HG02763 (cell line): ENCODE data around the gene PARP8.
"Not testable (repeated sequence)": the region's sequence is repeated elsewhere in the genome, so short reads cannot be mapped to it uniquely, and the experiment has no call there.

Experiments
- ATAC-seq: cut with Tn5 transposase; IDR thresholded peaks from one replicate; pipeline ENCODE4 v1.9.1; 2021; ENCODE audit warnings: mild to moderate bottlenecking, moderate library complexity; ENCODE audit not compliant: unreplicated experiment

Gene PARP8

DNA sequence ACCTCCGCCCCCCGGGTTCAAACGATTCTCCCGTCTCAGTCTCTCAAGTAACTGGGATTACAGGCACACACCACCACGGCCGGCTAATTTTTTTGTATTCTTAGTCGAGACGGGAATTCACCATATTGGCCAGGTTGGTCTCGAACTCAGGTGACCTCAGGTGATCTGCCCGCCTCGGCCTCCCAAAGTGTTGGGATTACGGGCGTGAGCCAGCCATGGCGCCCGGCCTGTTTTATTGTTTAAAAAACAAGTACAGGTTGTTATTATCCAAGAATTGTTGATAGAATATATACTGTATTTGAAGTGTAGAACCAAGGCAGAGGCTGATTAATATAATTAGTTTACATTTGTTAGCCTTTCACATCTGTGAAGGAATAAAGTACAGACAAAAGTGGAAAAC, 8.9 kb downstream of the PARP8 start:
- ATAC-seq, result no peak

DNA sequence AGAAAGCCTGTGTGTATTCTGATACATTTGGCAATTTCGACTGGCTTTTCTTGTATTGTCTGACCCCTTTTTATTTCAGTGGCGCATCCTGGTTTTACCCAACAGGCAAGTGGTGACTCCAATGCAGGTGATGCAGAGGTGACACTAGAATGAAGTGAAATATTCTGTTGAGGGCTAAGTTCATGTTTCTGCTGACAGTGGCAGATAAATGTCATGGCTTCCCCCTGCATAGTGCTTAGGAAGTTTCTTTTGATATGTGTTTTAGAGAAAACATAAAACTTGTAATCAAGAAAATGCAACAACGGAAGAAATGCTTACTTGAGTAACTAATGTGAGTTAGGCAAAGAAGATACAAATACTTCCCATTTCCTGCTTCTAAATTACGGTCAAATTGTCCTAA, 13.1 kb downstream of the PARP8 start:
- ATAC-seq, result not testable (repeated sequence)

DNA sequence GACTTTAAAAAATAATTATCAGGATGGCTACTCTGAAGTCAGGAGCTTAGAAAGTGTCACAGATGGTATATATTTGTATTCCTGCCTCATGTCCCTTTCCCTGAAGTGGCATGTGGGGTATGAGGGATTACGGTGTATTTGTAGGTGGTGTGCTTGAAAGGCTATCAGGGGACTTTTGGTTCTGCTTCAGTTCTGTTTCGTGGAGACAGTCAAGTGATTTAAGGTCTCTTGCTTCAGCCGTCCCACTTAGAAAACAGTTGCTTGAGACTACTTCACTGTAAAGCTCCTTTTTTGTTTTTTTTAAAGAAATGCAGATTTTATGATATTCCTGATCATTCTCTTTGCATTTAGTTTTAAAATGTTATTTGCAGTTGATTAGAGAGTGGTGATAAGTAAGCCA, 18.3 kb downstream of the PARP8 start:
- ATAC-seq, result no peak

DNA sequence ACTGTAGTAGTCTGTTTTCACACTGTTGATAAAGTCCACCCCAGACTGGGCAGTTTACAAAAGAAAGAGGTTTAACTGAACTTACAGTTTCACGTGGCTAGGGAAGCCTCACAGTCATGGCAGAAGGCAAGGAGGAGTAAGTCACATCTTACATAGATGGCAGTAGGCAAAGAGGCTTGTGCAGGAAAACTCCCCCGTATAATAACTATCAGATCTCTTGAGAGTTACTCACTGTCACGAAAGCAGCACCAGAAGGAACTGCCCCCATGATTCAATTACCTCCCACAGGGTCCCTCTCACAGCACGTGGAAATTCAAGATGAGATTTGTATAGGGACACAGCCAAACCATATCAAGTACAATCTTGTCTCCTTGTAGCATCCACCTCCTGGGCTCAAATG, 21.1 kb downstream of the PARP8 start:
- no peak for ATAC-seq

DNA sequence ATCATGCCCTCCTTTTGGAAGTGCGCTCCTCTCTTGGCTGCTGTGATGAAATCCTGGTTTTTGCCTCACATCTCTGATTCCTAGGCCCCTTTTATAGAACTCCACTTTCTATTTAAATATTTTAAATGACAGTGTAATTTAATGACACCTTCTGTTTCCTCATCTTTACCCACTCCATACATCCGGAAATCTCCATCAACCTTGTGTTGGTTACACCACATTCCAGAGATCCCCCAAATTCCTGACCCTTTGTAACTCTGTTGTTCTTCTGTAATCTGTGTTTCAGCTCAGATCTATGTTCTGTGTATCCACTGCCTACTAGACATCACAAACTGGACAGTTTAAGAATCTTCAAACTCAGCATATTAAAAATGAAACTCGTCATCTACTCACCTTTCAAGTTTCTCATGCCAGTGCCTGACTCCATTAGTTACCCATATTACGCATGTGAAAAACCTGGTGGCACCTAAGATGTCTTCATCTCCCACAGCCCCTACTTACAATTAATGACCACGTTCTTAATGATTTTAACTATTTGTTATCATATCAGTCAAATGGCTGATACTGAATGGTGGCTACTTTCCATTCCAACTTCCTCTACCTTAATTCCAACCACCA, 25.1 kb downstream of the PARP8 start:
- no peak for ATAC-seq

DNA sequence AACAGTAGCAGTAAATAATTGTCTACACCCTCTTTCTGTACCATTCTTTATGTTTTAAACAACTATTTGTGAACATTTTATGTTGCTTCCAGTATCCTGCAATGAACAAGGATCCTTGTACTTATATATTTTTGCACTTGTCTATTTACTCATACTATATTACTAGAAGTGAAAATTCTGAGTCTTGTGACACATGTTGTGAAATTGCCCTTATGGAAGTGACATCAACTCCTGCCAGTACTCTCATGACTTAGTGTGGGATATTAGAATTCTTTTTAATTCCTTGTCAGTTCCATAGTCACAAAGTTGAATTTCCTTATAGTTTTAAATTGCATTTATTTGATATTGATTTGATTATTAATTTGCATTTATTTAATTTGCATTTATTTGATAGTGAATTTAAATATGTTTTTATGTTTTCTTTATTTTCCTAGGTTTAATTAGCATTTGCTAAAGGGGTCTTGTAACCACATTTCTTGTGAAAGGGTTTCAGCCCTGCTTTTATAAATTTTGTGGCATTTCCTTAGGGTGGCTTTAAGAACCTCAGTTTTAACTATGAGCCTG, 27.7 kb downstream of the PARP8 start:
- no peak for ATAC-seq

DNA sequence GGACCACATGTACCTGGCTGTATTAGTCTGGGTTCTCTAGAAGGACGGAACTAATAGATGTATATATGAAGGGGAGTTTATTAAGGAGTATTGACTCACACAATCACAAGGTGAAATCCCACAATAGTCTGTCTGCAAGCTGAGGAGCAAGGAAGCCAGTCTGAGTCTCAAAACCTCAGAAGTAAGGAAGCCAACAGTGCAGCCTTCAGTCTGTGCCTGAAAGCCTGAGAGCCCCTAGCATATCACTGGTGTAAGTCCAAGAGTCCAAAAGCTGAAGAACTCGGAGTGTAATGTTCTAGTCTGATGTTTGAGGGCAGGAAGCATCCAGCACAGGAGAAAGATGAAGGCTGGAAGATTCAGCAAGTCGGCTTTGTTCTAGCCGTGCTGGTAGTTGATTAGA, 28.2 kb downstream of the PARP8 start:
- not testable (repeated sequence) for ATAC-seq

DNA sequence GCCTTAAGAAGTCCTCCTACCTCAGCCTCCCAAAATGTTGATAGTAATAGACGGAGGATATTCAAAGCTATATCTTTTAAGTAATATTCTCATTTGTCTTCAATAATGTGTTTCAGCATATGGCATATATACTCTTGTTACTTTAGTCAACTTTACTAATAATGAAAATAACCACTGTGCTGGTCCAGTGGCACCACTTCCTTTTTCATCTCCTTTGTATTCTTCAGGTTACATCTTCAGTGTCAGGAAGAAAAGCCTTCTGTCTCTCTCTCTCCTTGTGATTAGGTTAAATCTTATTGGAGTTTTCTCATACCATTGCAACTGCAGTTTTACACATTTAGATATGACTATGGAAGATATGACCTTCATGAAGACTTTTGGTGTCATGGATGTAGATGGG, 31.3 kb downstream of the PARP8 start:
- no peak for ATAC-seq

DNA sequence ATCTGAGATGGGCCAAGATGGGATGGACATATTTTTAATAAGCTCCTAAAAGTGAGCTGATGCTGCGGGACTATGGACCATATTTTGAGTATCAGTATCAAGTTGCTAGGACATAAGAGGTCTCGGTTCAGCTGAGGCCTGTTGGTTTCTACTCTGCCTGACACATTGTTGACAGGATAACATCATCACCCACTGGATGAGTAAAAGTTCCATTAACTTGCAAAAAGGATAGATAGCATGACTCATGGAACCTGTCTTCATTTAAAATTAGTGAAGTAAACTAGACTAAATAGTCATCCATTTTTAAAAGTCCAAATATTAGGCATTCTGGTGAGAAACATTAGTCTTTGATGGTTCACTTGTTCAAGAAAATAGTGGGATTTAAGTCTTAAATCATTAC, 33.3 kb downstream of the PARP8 start:
- no peak for ATAC-seq

DNA sequence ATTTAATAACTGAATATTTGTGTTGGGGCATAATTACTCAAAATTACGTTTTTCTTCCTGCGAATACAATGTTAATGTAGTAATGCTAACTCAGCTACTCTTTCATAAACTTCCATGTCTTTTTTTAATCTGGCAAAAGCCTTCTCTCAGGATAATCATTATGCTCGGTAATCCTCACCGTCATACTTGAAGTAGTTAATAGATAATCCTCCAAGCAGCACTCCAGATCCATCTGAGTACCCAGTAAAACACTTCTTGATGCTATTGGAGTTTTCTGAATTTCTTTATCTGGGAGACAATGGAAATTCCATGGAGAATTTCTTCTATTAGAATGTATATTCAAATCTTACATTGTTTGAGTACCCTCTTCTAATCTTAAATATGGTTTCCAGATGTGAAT, 34.3 kb downstream of the PARP8 start:
- ATAC-seq, result no peak

DNA sequence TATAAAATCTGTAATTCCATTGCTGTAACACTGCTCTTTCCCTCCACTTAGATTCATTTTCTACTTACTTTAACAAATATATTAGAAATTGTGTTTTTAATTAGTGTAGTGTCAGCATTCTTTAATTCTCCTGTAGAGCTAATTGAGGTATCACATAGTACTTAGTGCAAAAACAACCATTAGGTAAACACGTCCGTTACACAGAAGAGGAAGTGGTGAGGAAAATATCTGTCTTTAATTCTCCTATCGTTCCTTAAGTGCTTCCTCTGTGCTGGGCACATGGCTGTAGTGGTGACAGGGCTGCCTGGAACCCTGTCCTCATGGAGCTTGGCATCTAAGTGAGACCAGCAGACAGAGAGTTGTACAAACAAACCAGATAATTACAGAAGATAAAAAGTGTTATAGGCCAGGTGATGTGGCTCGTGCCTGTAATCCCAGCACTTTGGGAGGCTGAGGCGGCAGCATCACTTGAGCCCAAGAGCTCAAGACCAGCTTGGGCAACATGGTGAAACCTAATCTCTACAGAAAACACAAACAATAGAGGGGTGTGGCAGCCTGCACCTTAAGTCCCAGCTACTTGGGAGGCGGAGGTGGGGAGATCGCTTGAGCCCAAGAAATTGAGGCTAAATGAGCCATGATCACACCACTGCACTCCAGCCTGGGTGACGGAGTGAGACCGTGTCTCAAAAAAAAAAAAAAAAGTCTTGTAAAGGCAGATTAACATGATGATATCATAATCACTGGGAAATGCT, 36.4 kb downstream of the PARP8 start:
- ATAC-seq, result no peak

DNA sequence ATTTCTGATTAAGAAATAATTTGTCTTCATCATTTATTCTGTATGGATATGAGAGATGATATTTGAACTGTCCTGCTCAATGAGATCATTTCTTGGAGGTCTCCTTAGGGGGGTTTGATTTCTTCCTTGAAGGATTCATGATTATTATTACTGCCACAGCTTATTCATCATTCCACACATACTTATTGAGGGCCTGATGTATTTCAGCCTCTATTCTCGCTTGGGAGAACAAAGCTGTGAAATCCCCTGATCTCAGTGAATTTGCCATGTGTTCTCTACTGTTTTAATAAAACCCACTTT, 36.9 kb downstream of the PARP8 start:
- no peak for ATAC-seq

DNA sequence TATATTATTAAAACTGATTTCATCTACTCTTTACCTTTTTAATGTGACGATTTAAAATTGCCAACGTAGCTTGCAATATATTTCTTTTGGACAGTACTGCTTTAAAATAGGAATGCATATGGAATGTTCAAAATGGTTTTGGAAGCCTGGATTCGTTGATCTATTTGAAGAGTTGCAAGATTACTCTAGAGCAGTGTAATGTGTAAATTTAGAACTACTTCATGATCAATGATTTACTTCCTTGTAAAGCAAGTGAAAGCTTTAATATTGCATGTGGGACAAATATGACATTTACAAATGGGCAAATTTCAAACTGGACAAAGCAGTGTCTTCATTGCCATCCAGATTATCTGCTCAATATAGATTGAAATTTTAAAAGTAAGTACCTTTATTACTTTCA, 38.3 kb downstream of the PARP8 start:
- no peak for ATAC-seq

DNA sequence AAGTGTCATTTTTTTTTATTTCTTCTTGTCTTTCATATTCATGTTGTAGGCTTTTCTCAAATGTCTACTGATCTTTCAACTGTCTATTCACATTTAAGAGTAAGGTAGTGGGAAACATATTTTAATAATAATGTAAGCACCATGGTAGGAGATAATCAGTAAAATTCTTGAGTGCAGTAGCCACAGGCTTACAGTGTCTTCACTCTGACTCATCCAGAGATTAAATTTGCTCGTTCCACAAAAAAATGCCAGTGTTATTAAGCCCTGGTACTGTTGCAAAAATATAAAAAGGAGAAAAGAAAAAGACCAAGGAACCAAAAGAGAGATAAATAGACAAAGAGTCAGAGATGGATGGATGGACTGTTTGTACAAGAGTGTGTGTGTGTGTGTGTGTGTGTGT, 43.0 kb downstream of the PARP8 start:
- no peak for ATAC-seq

DNA sequence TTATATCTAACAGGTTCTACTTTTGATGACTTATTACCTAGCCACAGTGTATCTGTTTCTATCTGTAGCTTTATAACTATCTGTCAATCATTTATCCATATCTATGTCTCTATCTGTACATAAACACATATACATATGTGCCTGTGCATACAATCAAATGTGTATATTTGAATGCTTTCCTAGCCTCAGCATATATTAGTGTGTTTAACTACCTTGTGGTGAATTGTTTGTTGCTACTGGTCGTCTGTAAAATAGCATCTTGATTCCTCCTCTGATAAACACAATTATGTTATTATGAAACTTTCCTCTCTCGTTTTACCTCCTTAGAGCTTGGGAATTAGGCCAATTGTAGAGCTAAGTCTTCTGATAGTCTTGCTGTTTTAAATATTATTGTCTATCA, 44.4 kb downstream of the PARP8 start:
- no peak for ATAC-seq

DNA sequence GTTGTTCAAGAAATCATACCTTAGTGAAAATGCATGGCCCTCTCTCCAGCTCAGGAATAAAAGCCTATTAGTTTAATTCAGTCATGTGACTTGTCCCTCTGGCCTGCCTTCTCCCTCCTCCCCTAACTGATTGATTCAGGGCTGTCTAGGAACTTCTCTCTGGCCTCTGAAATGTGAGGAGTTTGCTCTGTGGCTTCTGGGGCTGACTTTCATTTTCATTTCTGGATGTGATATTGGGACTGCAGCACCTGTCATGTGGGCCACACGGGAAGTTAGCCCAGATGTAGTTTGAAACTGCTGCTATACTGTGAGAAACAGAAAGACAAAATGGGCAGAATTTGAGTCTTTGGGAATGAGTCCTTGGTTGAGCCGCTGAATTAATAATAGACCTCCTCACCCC, 44.8 kb downstream of the PARP8 start:
- ATAC-seq, result peak; percentile 99

DNA sequence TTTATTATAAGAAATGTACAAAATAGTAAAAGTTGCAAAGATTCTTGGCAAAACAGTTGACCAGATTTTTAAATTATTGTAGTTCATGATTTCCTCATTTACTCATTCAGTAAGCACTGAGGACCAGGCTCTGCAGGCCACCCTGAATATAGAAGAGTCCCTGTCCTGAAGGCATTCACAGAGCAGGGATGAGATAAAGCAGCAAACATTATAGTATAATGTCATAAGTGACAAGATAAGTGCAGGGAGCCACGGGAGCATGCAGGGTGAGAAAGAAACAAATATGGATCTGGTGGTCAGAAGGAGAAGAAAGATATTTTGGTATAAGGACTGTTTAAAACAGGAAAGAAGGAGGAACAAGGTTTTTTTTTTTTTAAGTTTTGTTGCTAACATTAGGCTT, 46.0 kb downstream of the PARP8 start:
- ATAC-seq, result no peak

DNA sequence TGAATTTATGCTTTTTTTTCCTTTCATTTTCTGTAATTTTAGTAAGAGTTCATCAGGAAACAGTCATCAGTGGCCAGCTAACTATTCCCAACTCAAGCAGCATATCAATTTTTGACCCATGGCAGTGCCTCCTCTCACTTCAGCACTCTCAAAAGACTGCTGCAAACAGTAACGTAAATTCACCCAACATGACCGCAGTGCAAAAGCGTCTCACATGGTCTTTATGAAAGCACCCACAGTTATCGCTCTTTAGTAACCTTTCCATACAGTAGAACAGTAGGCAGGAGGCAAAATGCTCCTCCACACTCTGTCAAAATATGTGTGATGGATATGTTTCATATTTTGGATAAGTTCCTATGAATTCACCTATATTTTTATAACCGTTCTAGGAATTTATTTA, 48.6 kb downstream of the PARP8 start:
- no peak for ATAC-seq

DNA sequence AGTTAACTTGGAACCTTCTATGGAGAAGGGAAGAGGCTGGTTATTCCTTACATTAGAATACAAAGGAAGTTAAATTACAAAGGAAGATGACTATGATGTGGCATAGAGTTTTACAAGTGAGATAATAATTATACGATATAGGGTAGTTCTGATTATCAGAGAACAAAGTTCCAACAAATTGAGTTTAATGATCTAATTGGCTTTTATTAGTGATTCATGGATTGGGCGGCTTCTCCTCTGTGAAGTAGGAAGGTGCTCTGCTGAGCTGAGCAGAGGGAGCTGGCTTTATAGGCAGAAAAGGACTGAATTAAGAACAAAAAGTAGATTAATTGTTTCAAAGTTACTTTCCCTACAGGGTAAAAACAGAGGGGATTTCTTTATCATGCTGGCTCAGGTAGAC, 49.7 kb downstream of the PARP8 start:
- ATAC-seq, result no peak

DNA sequence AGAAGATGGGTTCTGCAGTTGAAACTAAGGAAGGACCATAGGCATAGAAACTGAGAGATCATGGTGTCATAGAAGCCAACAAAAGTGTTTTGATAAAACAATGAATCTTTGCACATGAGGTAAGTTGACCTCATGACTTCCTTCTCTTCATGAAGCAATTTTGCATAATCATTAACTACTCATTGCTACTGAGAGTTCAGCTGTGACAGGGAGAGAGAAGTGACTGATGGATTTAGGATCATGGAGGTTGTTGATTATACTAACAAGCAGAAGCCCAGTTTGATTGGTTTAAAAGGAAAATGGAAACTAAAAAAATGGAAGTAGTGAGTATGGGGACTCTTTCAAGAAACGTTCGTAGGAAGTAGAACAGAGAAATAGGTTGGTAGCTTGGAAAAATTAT, 51.2 kb downstream of the PARP8 start:
- peak; percentile 68 for ATAC-seq

DNA sequence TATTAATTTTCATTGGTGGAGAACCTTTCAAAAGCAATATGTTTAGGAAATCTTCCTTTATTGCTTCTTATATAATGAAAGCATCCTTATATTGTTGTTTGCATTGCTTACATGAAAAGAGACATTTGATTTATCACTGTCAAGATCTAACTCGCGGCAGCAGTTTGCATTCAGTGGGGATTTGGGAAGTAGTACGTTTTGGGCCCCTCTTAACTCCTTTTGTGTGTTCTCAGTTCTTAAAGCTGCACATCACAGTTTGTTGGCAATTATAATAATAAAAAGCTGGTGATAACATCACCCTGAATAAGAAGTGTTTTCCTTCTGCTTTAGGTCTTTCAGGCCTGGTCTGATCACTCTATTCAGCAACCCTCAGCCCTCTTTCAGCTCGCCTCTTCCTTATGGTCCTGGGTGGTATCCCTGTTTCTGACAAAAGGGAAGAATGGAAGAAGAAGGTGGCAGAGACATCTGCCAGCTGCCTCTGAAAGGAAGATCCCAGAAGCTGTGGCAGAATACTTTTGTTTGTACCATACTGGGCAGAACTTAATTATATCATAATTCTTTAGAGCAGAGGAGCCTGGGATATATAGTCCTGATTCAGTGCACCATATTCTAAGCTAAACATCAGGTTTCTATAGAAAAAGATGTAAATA, 53.7 kb downstream of the PARP8 start:
- ATAC-seq, result no peak

DNA sequence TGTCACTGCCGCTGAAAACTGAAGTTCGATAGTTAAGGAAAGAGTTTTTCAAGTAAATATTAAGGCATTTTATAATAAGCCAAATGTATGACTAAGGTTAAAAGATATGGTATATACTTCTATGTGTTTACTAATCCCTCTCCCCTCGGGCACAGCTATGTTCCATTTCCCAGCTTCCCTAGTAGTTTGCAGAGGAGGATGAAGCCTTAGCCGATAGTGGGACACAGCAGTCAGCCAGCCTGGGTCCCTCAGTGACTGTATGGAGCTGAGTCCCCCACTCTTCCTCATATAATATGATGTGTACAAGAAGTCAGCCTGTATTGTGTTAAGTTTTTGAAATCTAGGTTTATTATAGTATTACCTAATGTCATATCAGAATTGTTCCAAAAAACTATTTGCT, 55.8 kb downstream of the PARP8 start:
- ATAC-seq, result no peak
